ENCODE results near the gene ROBO2. TPM values are rescaled to one million over a fixed set of nuclear protein-coding genes. Genes with fewer than 3 reads are reported as not detected.

ROBO2 gene
- total RNA-seq, 1 donor from 2014 or later: not detected

DNA sequence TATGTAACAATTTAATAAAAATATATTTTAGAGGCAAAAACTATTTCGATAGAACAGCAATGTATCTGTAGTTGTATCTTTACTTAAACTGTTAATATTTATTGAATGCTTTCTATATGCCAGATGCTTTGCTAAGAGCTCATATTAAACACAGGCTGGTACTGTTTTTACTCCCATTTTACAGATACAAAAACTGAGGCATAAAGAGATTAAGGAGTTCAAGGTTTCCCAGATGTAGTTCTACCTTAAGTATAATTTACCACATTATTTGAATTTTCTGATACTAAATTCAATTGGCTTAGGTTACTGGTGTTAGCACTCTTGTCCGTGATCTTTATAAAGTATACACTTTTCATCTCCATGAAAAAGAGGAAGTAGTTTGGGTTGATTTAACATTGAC lies 149.8 kb downstream of the ROBO2 start:
- intact Hi-C loops (cut with micrococcal nuclease): no loop called here

DNA sequence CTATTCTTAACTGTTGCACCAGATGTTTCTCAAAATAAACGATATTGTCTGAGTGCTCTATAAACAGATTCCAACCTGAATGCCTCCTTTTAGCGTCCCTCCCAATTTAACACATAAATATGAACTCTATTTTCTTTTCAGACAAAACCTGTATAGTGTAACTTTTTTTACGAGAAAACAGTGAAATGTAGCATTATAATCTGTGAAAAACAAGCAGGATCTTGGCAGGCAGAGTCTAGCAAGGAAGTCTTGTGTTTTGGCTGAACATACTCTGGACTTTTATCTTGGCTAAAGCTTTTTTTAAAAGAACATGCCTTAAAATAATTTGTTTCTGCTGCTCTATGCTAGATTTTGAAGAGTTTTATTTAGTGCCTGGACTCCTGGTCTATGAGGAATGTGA lies 150.5 kb downstream of the ROBO2 start:
- intact Hi-C loops (cut with micrococcal nuclease): no loop called here

DNA sequence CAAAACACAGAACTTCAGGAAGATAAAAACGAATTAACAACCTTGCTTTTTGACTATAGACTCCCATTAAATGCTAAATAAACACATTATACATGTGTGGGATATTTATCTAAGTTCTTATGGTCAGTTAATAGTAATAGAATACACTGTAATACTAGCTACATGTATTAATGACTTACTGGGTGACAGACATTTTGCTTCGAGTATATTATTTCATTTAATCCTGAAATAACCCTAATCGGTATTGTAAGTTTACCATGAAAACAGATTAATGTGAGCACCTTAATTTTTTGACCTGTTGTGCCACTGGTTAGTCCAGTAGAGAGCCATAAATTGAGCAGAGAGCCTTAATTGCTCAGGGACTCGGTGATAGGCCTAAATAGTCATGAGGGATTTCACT lies 151.1 kb downstream of the ROBO2 start:
- intact Hi-C loops (cut with micrococcal nuclease): no loop called here

- intact Hi-C loops (cut with micrococcal nuclease): no loop called here
Observed at GRCh38 chr3:77191640-77192039, 151.7 kb downstream of the ROBO2 start.

DNA sequence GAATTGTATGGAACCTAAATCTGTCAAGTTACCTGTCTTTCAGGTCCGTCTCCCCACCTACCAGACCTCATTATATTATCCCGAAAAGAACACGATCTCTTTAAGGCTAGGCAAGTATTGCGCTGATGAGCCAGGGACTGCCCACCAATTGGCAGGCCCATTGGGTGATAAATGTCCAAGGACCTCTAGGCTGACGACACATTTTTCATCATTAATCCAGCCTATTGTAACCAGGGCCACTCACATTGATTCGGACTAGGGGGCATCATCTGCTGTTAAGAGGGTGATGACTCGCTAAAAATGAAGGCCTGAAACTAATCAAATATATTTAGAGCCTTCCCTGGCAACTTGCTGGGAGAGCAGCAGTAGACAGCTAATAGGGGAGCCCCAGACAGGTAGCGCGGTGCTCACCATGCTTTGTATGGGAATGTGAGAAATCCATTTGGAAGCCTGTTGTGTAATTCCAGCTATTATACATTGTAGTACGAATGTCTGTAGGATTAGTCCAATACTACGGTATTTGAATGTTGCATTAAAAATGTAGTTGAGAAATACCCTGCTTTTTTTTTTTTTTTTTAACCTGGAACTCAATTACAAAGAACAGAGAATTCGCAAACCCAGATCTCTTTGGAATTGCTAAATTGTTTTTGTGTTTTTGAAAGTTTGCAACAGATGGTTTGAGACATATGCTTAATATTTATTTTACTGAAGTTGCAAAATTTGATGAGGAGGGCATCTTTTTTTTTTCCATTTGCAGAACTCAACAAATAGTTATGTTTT lies 156.1 kb downstream of the ROBO2 start:
- intact Hi-C loops (cut with micrococcal nuclease): no loop called here

DNA sequence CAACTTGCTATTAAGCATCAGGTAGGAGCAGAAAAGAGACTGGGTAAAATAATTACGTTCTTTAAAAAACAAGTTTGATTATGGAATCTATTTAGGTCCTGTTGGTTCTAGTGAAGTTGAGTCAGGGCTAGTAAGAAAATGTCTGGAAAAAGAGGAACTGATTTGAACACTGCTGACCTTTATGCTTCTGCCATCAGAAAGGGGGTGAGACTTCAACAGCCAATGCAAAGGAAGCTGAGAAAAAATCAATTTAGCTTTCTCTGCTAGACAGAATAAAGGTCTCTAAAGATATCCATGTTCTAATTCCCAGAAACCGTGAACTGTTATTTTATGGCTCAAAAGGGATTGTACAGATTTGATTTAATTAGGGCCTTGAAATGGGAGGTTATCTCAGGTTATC lies 157.5 kb downstream of the ROBO2 start:
- intact Hi-C loops (cut with micrococcal nuclease): no loop called here

DNA sequence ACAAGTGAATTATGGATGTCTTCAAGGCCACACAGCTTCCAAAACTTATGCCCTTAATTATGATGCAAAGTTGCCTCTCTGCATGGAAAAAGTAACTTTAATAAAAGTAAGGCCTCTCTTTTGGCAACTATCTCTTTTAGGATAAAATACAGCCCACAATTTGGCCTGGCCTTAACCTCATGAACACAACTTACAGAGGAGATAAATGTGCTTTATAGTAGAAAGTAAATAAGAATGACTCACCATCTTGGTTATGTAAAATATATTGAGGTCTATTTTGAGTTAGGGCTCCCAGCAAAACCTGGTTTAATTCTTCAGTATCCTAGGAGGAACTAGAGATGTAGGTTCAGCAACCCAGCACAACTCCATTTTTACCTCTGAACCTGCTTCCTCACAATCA lies 164.0 kb downstream of the ROBO2 start:
- intact Hi-C loops (cut with micrococcal nuclease): no loop called here

DNA sequence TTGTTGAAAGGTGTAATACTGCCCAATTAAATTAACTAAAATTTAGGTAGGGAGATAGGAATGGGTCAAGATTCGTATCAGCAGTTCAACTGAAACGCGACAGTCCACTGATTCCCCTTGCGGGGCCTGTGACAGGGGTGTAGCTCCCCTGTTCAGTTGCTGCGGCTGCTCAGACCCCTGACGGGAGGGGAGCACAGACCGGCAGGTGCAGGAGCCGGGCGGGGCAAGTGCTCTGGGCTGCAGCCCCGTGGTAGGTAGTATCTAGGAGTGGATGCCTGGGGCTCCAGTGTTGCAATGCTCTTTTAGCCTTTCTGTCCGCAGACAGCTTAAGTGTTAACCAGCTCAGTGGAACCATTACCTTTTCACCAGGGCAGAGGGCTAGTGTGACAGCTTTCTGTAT lies 164.9 kb downstream of the ROBO2 start:
- intact Hi-C loops (cut with micrococcal nuclease): no loop called here

DNA sequence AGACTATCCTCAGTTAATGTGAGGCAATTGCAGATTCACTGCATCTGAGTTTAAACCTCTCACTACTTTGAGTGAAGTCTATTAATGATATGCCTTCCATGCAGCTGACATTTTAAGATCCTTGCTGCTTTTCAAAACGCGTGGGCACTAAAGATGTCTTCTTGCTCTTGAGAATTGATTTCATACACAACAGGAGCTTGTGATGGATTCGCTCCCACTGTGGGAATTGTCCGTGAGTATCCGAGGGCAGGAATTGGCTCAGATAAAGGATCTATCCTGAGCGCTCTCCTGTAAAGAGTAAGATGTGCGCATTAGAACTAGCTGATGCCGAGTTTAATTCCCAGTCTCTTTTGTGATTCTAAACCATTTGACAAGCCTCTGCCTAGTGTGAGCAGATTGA lies 167.9 kb downstream of the ROBO2 start:
- intact Hi-C loops (cut with micrococcal nuclease): no loop called here

- intact Hi-C loops (cut with micrococcal nuclease): no loop called here
Observed at GRCh38 chr3:77222701-77223100, 182.8 kb downstream of the ROBO2 start.

GRCh38 chr3:77227567-77227966 lies 187.7 kb downstream of the ROBO2 start:
- intact Hi-C loops (cut with micrococcal nuclease): no loop called here

GRCh38 chr3:77232557-77232956 lies 192.7 kb downstream of the ROBO2 start:
- intact Hi-C loops (cut with micrococcal nuclease): no loop called here

- intact Hi-C loops (cut with micrococcal nuclease): no loop called here
Observed at GRCh38 chr3:77234004-77234403, 194.1 kb downstream of the ROBO2 start.

- intact Hi-C loops (cut with micrococcal nuclease): no loop called here
Observed at GRCh38 chr3:77236118-77236517, 196.2 kb downstream of the ROBO2 start.

DNA sequence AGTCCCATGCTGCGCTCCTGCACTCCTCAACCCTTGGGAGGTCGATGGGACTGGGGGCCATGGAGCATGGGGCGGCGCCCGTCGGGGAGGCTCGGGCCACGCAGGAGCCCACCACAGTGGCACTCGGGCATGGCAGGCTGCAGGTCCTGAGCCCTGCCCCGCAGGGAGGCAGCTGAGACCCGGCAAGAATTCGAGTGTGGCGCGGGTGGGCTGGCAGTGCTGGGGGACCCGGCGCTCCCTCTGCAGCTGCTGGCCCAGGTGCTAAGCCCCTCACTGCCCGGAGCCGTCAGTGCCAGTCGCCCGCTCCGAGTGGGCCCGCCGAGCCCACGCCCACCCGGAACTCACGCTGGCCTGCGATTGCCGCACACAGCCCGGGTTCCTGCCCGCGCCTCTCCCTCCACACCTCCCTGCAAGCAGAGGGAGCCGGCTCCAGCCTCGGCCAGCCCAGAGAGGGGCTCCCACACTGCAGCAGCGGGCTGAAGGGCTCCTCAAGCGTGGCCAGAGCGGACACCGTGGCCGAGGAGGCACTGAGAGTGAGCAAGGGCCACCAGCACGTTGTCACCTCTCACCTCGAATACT lies 200.3 kb downstream of the ROBO2 start:
- intact Hi-C loops (cut with micrococcal nuclease): no loop called here

GRCh38 chr3:77242371-77242770 lies 202.5 kb downstream of the ROBO2 start:
- intact Hi-C loops (cut with micrococcal nuclease): no loop called here

DNA sequence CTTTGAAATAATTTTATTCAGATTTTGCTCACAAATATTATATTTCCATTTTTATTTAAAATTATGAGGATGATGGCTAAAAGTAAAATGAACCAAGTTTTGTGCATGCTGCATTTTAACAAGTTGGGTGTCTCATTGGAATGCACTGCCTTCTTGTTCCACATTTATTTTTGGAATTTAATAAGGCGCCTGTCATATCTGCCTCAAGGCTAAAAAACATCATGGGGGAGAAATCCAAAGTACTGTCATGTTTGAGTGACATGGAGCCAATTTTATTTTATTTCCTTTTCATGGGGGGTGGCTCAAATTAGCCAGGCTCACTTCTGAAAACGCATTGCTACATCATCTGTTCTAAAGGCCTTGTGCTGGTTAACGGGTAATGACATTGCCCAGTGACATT lies 205.1 kb downstream of the ROBO2 start:
- intact Hi-C loops (cut with micrococcal nuclease): no loop called here

DNA sequence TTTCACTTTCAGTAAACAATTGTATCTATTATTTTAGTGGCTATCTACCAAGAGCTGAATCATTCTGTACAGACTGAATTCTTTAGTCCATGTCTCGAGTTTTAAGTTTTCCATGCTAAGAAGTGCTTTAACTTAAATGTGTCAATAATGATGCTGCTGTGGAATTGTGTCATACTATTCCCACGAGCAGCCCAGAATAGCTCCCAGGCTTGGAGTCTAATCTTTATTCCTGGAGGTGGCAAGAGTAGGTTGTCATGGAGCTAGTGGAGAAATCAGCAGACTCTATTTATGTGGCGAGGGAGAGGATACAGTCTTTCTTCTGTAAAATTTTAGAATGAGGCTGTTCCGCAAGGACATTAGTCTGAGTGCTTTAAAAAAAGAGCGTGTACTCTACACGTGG lies 207.2 kb downstream of the ROBO2 start:
- intact Hi-C loops (cut with micrococcal nuclease): no loop called here

DNA sequence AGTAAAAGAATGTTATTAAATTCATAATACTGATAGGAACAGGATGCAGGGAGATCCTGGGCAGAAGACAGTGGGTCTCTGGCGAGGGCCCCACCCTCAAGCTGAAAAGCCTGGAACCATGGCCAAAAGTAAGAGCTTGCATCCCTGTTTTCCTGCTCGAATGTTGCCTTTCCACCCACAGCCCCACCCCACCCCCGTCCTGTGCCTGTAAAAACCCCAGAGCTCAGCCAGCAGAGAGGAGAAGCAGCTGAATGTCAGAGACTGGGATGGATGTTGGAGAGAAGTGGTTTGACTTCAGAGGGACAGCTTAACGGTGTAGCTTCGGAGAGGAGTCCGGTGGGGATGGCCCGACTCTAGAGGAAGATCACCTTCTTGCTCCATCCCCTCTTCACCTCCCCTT lies 207.9 kb downstream of the ROBO2 start:
- intact Hi-C loops (cut with micrococcal nuclease): no loop called here

DNA sequence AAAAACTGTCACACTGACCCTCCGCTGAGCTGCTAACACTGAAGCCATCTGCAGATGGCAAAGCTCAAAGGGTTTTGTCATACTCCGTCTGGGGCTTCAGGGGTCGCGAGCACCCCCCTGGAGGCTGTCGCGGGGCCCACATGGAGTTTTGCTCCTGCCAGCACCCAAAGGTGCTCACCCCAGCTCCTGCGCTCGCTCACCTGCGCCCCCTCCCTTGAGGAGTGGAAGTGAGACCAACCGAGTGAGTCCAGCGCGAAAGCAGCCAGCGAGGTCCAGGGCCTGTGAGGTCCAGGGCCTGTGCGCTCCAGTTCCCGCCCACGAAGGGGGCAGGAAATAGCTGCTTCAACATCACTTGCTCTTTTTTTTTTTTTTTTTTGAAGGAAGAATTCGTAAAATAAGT lies 208.5 kb downstream of the ROBO2 start:
- intact Hi-C loops (cut with micrococcal nuclease): no loop called here

- intact Hi-C loops (cut with micrococcal nuclease): no loop called here
Observed at GRCh38 chr3:77251136-77251535, 211.2 kb downstream of the ROBO2 start.

DNA sequence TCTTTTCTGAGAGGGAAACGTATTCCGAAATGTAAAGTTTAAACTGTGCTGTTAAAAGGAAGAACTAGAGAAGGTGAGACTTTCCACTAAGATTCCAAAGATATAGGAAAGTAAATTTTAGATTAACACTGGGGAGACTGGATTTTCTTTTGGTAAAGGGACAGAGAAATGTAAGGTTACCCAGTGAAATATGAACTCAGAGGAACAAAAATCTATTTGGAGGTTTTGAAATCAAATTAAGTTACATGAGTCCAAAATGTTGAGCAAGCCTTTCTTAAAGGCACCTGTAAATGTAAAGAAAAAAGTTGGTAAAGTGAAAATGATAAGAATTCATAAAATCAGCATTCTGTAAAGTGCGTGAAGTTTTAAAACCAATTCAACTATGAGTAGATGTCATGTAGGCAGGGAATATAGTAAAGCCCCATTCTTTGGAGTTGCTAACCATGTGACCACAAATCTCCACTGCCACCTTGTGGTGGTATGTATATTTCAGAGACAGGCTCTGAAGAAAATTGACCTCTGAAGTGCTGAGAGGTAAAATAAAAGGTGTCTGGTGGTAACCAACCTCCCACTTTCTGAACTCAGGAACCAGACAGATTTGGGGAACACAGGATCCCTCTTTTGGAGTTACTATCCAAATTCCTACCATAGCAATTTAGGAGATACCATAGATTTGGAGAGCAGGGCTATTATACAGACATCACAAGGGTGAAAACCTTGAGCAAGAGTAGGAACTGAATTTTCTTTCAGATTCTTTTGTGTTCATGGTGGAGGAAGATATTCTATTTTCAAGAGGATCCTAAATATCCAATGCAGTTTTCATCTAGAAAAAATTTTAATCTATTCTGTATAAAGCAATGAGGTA lies 215.3 kb downstream of the ROBO2 start:
- intact Hi-C loops (cut with micrococcal nuclease): no loop called here
